Uterus (tissue), 4 donors: ENCODE measurements around the gene ARPP21. TPM values are rescaled to one million over a fixed set of nuclear protein-coding genes. Genes with fewer than 3 reads are reported as not detected.

ENCODE experiments used
- DNase-seq, 2 donors: peaks; one replicate each; pipeline ENCODE4 v3.0.0-alpha.2; 2019 to 2020
- H3K27ac ChIP-seq, 2 donors: fragments of 200-600 bp; sonication (generic); 1 replicate in 1 of 2; 2 replicates in 1 of 2; pipeline ENCODE4 v1.5.1; 2016 to 2018
- H3K27me3 ChIP-seq, 2 donors: fragments of 200-600 bp; sonication (generic); one replicate each; pipeline ENCODE4 v1.5.1; 2018 to 2019; ENCODE audit warnings: control low read depth in 1 of 2
- H3K36me3 ChIP-seq, 2 donors: fragments of 200-600 bp; sonication (generic); one replicate each; pipeline ENCODE4 v1.5.1; 2019; ENCODE audit warnings: control low read depth in 1 of 2
- H3K4me1 ChIP-seq, 2 donors: fragments of 200-600 bp; sonication (generic); one replicate each; pipeline ENCODE4 v1.5.1; 2018 to 2019; ENCODE audit warnings: control low read depth in 1 of 2
- H3K4me3 ChIP-seq, 2 donors: fragments of 200-600 bp; sonication (generic); 1 replicate in 1 of 2; 2 replicates in 1 of 2; pipeline ENCODE4 v1.5.1; 2018 to 2019; ENCODE audit warnings: mild to moderate bottlenecking in 1 of 2
- H3K9me3 ChIP-seq, 2 donors: fragments of 200-600 bp; sonication (generic); one replicate each; pipeline ENCODE4 v1.5.1; 2019; ENCODE audit warnings: control low read depth in 1 of 2
- CTCF ChIP-seq, 4 experiments: fragments of 200-600 bp in 2 of 4; fragments of 450-650 bp in 2 of 4; sonication (generic) in 2 of 4; IDR thresholded peaks; one replicate each; pipeline ENCODE4 v1.5.1; 2016 to 2019; ENCODE audit warnings: antibody characterized with exemption in 4 of 4, mild to moderate bottlenecking in 2 of 4, moderate library complexity in 1 of 4
- POLR2A ChIP-seq, 2 donors: fragments of 450-650 bp; IDR thresholded peaks; one replicate each; pipeline ENCODE4 v1.6.1; 2016; ENCODE audit warnings: antibody characterized with exemption in 2 of 2, mild to moderate bottlenecking in 1 of 2, moderate library complexity in 1 of 2
- intact Hi-C: fragments of 100-400 bp; cut with DNase I; formaldehyde crosslinking; loops from one replicate; pipeline ENCODE4 v1.15.1; 2023; ENCODE audit warnings: low total_unique reads
- total RNA-seq, 4 donors: library from RNA; depleted of rRNA in 3 of 4; stranded (reverse); fragments of >200 nt in 3 of 4; gene quantifications; one replicate each; pipeline versions ENCODE4 v1.1.0 to v1.2.4, GENCODE V29; 2014 to 2023
- donor health status: DM: yes; HTN: yes; CAD: no.

Gene ARPP21
- total RNA-seq, 4 donors from 2014 or later, result 1.2 TPM; not detected in 3

GRCh38 chr3:35635926-35636683 lies 3.2 kb upstream of the ARPP21 start:
- no peaks in the 10 kb centered on the region for H3K36me3 ChIP-seq
- H3K27ac ChIP-seq, result no peak overlapping the region
- peaks cover 0 to 17% of the 10 kb centered on the region in 2 donors for H3K27me3 ChIP-seq
- no peaks in the 10 kb centered on the region for H3K4me1 ChIP-seq
- no peak overlapping the region for H3K4me3 ChIP-seq
- no peak for DNase-seq
- no peaks in the 10 kb centered on the region for H3K9me3 ChIP-seq
- no peak for TF ChIP-seq POLR2A (IDR thresholded peaks at IDR 0.05)
- TF ChIP-seq CTCF (IDR thresholded peaks at IDR 0.05), result no peak
- intact Hi-C loops, result no loop called here

- Histone ChIP-seq H3K27ac (no peak overlapping the region), H3K9me3 (no peaks in the 10 kb centered on the region), H3K36me3 (no peaks in the 10 kb centered on the region), H3K27me3 (peaks cover 0 to 18% of the 10 kb centered on the region in 2 donors), H3K4me1 (no peaks in the 10 kb centered on the region), H3K4me3 (no peak overlapping the region)
- intact Hi-C loops, result no loop called here
- no peak for DNase-seq
- TF ChIP-seq CTCF (IDR thresholded peaks at IDR 0.05) (no peak), POLR2A (IDR thresholded peaks at IDR 0.05) (no peak)
These were observed 910 bp upstream of the ARPP21 start for GRCh38 chr3:35638251-35638979.

GRCh38 chr3:35638980-35639253 lies 408 bp upstream of the ARPP21 start:
- intact Hi-C loops, result no loop called here
- Histone ChIP-seq H3K4me1 (no peaks in the 10 kb centered on the region), H3K4me3 (no peak overlapping the region), H3K9me3 (no peaks in the 10 kb centered on the region), H3K27ac (no peak overlapping the region), H3K36me3 (no peaks in the 10 kb centered on the region), H3K27me3 (peaks cover 0 to 18% of the 10 kb centered on the region in 2 donors)
- no peak for TF ChIP-seq POLR2A (IDR thresholded peaks at IDR 0.05)
- no peak for TF ChIP-seq CTCF (IDR thresholded peaks at IDR 0.05)
- no peak for DNase-seq

GRCh38 chr3:35640190-35641165 lies 1.2 kb downstream of the ARPP21 start:
- Histone ChIP-seq H3K27me3 (peaks cover 0 to 18% of the 10 kb centered on the region in 2 donors), H3K27ac (no peak overlapping the region), H3K4me1 (no peaks in the 10 kb centered on the region), H3K4me3 (no peak overlapping the region), H3K9me3 (no peaks in the 10 kb centered on the region), H3K36me3 (no peaks in the 10 kb centered on the region)
- TF ChIP-seq POLR2A (IDR thresholded peaks at IDR 0.05), result no peak
- no peak for TF ChIP-seq CTCF (IDR thresholded peaks at IDR 0.05)
- intact Hi-C loops, result no loop called here
- no peak for DNase-seq
